CD4-positive, alpha-beta T cell treated with Interferon gamma for 1 hour (primary cell): ENCODE results near the gene UBXN6.

Experiments
- DNase-seq: peaks from one replicate; pipeline ENCODE4 v3.0.0-alpha.2; 2020

Gene UBXN6

DNA sequence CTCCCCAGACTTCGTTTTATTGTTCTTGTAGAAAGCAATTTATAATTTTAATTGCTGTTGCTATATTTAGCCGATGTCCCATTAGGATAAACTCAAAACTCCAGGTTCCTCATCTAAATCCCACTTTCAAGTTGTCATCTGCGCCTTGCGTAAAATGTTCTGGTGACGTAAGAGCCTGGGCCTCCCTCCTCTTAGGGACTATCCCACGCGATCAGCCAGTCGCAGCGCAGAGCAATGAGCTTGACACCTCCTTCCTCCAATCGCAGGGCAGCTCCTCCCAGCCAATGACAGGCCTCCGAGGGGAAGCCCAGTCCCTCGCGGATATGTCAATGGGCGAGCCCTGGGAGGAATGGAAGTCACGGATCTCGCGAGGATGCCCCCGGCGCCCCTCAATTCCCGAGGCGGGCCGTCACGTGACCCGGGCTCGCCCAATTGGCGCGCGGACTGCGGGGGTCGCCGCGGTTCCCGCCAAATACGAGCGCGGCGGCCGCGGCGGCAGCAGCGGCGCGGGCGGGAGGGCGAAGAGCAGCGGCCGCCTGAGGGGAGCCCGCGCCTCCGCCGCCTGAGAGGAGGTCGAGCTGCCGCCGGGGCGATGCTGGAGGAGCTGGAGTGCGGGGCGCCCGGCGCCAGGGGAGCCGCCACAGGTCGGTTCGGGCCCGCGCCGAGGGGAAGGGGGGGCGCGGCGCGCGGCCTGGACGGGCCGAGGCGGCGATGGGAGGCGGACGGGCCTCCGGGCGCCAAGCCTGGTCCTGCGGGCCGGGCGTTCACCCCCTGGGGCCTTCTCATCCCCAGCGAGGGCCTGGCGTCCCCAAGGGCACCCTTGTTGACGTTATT, 55.2 kb downstream of the UBXN6 start, which contains the start of gene CHAF1A:
Gene CHAF1A, plus strand, starts transcription at position 470 of the 834 bp plus-strand sequence. Its CDS starts 123 bp downstream, at position 593.
- DNase-seq, result peak; percentile 100

DNA sequence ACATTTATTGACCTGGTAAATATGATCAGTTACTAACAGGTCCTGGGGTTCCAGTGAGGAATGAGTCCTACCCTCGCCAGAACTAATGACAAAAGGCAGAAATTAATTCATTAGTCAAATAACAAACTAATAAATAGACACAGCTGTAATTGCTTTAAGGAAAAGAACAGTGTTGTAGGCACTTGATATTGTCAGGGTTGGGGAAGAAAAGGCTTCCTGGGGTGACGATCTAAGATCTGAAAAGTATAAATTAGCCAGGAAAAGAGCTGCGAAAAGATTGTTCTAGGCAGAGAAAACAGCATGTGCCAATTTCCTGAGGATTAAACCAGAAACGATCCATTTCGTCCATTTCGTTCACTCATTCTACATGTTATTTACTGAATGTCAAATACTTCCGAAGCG, 55.8 kb downstream of the UBXN6 start:
- DNase-seq, result no peak

DNA sequence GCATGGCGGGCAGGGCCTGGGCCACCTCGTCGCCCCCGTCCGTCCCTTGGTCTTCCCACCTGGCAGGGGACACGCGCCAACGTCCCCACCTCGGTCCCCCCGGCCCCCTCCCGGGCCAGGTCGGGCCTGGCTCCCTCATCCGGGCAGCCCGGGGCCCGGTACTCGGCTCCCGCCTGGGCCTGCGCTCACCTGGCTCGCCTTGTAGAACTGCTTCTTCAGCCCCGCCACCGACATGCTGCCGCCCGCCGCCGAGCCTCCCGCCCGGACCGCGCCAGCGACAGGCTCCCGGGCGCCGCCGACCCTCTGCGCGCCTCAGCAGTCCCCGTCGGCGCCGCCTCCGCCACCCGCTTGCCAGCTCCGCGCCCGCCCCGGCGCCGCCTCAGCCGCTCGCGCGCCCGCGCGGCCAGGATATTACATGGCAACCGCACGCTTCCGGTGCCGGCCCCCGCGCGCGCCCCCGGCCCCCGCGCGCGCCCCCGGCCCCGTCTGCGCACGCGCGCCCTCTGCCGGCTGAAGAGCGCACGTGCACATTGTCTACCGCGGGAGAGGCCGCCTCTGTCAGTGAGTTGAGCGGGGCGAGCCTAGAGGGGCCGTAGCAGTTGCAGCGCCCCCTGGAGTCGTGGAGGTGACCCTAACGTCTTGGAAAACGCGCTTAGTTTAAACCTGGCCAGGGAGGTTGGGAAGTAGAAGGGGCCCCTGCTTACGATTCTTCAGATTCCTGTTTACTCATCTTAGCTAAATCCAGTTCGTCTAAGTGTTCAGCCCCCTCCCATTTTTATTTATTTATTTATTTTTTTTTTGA, 57.3 kb downstream of the UBXN6 start, which contains the start of gene SH3GL1:
Gene SH3GL1, minus strand, starts transcription at position 413 of the 802 bp plus-strand sequence. Its CDS starts 179 bp downstream, at position 234.
- peak; percentile 90 for DNase-seq

DNA sequence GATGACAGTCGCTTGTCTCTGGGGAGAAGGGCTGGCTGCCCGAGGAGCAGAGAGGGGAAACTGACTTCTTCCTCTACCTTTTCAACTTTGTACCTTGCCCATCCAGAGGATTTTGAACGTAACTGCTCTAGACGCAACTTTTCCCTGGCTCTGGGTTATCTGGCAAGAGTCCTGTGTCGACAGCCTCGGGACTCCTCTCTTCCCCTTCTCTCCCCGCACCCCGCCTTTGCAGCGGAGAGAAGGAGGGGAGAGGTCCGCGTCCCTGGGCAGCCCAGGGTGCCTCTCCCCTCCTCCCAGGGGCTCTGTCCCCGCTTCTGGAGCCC, 57.8 kb downstream of the UBXN6 start:
- no peak for DNase-seq

DNA sequence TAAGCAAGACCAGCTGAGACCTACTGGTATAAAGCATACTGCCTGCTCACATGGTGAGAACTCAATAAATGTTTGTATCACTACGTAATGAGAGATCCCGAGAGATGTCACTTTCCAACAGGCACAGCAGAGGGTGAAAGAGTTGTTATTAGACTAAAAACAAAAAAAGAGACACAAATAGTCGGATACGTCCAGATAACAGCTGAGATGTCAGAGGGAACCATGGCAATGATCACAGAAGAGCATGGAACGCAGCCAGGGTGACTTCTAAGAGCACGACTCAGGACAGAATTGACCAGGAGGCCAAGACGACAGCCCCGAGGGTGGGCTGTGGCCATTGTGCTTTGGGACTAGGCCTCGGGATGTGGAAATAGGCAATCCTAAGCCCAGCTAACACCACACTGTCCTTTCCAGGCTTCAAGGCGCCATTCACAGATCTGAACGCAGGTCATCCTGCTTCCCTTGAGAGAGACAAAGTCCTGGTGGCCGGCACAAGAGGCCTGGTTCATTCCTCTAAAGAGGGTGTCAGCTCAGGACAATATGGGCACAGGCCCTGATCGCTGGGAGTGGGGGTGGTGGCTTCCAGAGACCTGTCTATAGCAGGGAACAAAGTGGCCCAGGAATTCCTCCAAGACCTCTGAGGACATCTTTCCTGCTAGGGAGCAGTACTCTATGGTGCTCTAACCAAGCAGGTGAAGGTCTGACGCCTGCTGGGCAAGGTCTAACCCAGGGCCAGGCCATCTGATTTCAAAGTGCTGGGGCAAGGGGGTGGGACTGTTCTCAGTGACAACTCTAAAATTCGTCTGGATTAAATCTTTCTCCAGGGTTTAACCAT, 60.4 kb downstream of the UBXN6 start:
- no peak for DNase-seq
